ENCODE results near the gene GPR32. TPM values are rescaled to one million over a fixed set of nuclear protein-coding genes. Genes with fewer than 3 reads are reported as not detected.
"Not testable (repeated sequence)": the region's sequence is repeated elsewhere in the genome, so short reads cannot be mapped to it uniquely, and the experiment has no call there.

GPR32 gene
- total RNA-seq, 4 donors from 2014 or later = not detected

DNA sequence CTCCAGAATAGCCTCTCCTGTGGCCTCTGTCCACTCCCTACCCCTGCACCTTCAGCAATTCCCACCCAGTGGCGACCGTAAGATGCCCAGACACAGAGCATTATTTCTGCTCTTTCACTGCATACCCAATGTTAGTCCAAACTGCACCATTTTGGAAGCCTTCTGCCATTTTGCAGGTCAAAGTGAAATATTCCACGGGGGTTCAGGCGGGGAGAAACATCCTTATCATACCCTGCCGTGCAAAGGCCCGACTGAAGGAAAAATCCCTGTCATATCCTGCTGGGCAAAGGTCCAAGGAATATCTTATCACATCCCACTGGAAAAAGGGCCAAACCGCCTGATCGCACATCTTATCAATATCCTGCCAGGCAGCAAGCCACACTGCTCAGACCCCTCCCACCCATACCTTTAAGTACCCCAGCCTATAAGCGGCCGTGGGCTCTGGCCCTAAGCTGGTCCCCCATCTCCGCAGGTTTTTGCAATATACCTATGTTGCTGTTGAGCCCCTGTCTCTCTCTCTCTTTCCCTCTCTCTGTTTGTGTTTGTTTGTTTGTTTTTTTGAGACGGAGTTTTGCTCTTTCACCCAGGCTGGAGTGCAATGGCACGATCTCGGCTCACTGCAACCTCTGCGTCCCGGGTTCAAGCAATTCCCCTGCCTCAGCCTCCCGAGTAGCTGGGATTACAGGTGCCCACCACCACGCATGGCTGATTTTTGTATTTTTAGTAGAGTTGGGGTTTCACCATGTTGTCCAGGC is 28.9 kb upstream of the GPR32 start:
- no peak overlapping the region for H3K27ac ChIP-seq
- H3K9me3 ChIP-seq = no peaks in the 10 kb centered on the region
- TF ChIP-seq, protein P1, sequence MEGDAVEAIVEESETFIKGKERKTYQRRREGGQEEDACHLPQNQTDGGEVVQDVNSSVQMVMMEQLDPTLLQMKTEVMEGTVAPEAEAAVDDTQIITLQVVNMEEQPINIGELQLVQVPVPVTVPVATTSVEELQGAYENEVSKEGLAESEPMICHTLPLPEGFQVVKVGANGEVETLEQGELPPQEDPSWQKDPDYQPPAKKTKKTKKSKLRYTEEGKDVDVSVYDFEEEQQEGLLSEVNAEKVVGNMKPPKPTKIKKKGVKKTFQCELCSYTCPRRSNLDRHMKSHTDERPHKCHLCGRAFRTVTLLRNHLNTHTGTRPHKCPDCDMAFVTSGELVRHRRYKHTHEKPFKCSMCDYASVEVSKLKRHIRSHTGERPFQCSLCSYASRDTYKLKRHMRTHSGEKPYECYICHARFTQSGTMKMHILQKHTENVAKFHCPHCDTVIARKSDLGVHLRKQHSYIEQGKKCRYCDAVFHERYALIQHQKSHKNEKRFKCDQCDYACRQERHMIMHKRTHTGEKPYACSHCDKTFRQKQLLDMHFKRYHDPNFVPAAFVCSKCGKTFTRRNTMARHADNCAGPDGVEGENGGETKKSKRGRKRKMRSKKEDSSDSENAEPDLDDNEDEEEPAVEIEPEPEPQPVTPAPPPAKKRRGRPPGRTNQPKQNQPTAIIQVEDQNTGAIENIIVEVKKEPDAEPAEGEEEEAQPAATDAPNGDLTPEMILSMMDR (IDR thresholded peaks at IDR 0.05) = no peak
- no peak for TF ChIP-seq POLR2A (IDR thresholded peaks at IDR 0.05)
- no peak for DNase-seq
- no peak overlapping the region for H3K4me3 ChIP-seq
- H3K36me3 ChIP-seq = no peaks in the 10 kb centered on the region
- no peaks in the 10 kb centered on the region for H3K4me1 ChIP-seq
- no peaks in the 10 kb centered on the region for H3K27me3 ChIP-seq

DNA sequence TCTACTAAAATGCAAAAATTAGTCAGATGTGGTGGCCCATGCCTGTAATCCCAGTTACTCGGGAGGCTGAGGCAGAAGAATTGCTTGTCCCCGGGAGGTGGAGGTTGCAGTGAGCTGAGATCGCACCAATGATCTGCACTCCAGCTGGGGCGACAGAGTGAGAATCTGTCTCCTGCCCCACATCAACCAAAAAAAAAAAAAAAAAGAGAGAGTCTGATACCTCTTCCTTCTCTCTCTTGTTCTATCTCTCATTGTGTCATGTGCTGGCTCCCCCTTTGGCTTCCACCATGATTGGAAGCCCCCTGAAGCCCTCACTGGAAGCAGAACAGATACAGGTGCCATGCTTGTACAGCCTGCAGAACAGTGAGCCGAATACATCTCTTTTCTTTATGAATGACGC is 26.7 kb upstream of the GPR32 start:
- no peak for DNase-seq
- no peaks in the 10 kb centered on the region for H3K9me3 ChIP-seq
- TF ChIP-seq POLR2A (IDR thresholded peaks at IDR 0.05) = no peak
- TF ChIP-seq, protein P1 (IDR thresholded peaks at IDR 0.05) = no peak
- H3K27me3 ChIP-seq = no peaks in the 10 kb centered on the region
- H3K4me1 ChIP-seq = no peaks in the 10 kb centered on the region
- no peak overlapping the region for H3K27ac ChIP-seq
- H3K4me3 ChIP-seq = no peak overlapping the region
- H3K36me3 ChIP-seq = no peaks in the 10 kb centered on the region

- DNase-seq = no peak
- Histone ChIP-seq H3K4me3 (no peak overlapping the region), H3K4me1 (no peaks in the 10 kb centered on the region), H3K27ac (no peak overlapping the region), H3K36me3 (no peaks in the 10 kb centered on the region), H3K27me3 (no peaks in the 10 kb centered on the region), H3K9me3 (no peaks in the 10 kb centered on the region)
- TF ChIP-seq, protein P1 (IDR thresholded peaks at IDR 0.05) = no peak
- no peak for TF ChIP-seq POLR2A (IDR thresholded peaks at IDR 0.05)
Observed at GRCh38 chr19:50745221-50745620, 25.0 kb upstream of the GPR32 start.

DNA sequence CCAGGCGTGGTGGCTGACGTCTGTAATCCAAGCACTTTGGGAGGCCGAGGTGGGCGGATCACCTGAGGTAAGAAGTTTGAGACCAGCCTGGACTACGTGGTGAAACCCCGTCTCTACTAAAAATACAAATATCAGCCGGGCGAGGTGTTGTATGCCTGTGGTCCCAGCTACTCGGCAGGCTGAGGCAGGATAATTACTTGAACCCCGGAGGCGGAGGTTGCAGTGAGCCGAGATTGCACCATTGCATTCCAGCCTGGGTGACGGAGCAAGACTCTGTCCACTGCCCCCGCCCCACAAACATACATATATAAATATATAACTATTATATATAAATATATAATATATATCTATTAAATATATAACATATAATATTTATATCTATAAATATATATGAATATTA is 23.1 kb upstream of the GPR32 start:
- not testable (repeated sequence) for H3K27me3 ChIP-seq

DNA sequence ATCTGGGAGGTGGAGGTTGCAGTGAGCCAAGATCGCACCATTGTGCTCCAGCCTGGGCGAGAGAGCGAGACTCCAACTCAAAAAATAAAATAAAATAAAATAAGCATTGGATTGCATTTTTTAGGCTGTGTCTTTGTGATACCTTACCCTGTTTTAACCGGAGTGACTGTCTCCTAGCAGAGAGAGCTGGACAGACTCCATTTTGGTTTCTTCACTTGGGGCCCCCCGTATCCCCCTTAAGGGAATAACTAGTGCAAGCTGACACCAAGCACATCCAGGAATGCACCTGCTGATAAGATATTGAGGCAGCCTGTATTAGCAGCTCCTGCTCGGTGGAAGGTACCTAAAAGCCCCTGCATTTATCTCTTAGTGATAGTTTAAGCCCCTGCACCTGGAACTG is 20.8 kb upstream of the GPR32 start:
- no peak overlapping the region for H3K4me3 ChIP-seq
- H3K4me1 ChIP-seq = no peaks in the 10 kb centered on the region
- no peaks in the 10 kb centered on the region for H3K9me3 ChIP-seq
- H3K27me3 ChIP-seq = no peaks in the 10 kb centered on the region
- no peak overlapping the region for H3K27ac ChIP-seq
- H3K36me3 ChIP-seq = no peaks in the 10 kb centered on the region
- TF ChIP-seq POLR2A (IDR thresholded peaks at IDR 0.05) = no peak
- TF ChIP-seq, protein P1 (IDR thresholded peaks at IDR 0.05) = no peak
- no peak for DNase-seq

More for the DNA sequence above, 23.1 kb upstream of the GPR32 start:
- H3K9me3 ChIP-seq, H3K4me1 ChIP-seq, H3K36me3 ChIP-seq, H3K4me3 ChIP-seq, DNase-seq, H3K27ac ChIP-seq: not testable (repeated sequence)

GRCh38 chr19:50750010-50750409 is 20.3 kb upstream of the GPR32 start:
- TF ChIP-seq, protein P1 (IDR thresholded peaks at IDR 0.05) = no peak
- no peak for TF ChIP-seq POLR2A (IDR thresholded peaks at IDR 0.05)
- Histone ChIP-seq H3K4me1 (no peaks in the 10 kb centered on the region), H3K27me3 (no peaks in the 10 kb centered on the region), H3K4me3 (no peak overlapping the region), H3K9me3 (no peaks in the 10 kb centered on the region), H3K36me3 (no peaks in the 10 kb centered on the region), H3K27ac (no peak overlapping the region)
- no peak for DNase-seq

Measured in Peyer's patch (tissue), 4 donors.